A673 (cell line): Measurements from ENCODE around the gene RSBN1. TPM values are rescaled to one million over a fixed set of nuclear protein-coding genes. Genes with fewer than 3 reads are reported as not detected.

ENCODE experiments used
- BruUV-seq: library from RNA; stranded (reverse); fragments of 400-500 nt; replicated peaks from 2 replicates; lab custom pipeline; 2021; lab: Mats Ljungman, UMichigan
- CTCF ChIA-PET: fragments of 300-600 bp; sonication (Branson Sonifier 250); formaldehyde crosslinking; loops from one replicate; lab custom pipeline; 2022; ENCODE audit warnings: antibody characterized with exemption; lab: Charles Lee
- POLR2A ChIA-PET: fragments of 300-600 bp; sonication (Branson Sonifier 250); formaldehyde crosslinking; loops from one replicate; lab custom pipeline; 2022; ENCODE audit warnings: antibody characterized with exemption; ENCODE audit not compliant: low non-redundant PET; lab: Charles Lee
- DNase-seq: peaks from one replicate; pipeline ENCODE4 v3.0.0-alpha.2; 2015; ENCODE audit warnings: low spot score
- H3K27ac ChIP-seq: fragments of 200-600 bp; sonication (generic); 2 replicates; pipeline ENCODE4 v1.5.1; 2016; ENCODE audit warnings: mixed run types, low read depth, mild to moderate bottlenecking, mixed read lengths, antibody characterized with exemption, low read length; ENCODE audit not compliant: poor library complexity, severe bottlenecking
- H3K27me3 ChIP-seq: fragments of 200-600 bp; sonication (generic); replicated peaks from 2 replicates; pipeline ENCODE4 v1.6.1; 2017; ENCODE audit warnings: mixed run types, low read depth, mild to moderate bottlenecking, mixed read lengths, antibody characterized with exemption, low read length; ENCODE audit not compliant: insufficient read depth, poor library complexity
- H3K36me3 ChIP-seq: fragments of 200-600 bp; sonication (generic); 2 replicates; pipeline ENCODE4 v1.6.1; 2016; ENCODE audit warnings: mixed run types, mild to moderate bottlenecking, mixed read lengths, antibody characterized with exemption, low read length; ENCODE audit not compliant: insufficient read depth, poor library complexity, severe bottlenecking
- H3K4me1 ChIP-seq: fragments of 200-600 bp; sonication (generic); 2 replicates; pipeline ENCODE4 v1.6.1; 2017; ENCODE audit warnings: mixed run types, mild to moderate bottlenecking, mixed read lengths, antibody characterized with exemption, low read length; ENCODE audit not compliant: insufficient read depth, poor library complexity, severe bottlenecking
- H3K4me3 ChIP-seq: fragments of 200-600 bp; sonication (generic); 2 replicates; pipeline ENCODE4 v1.5.1; 2016; ENCODE audit warnings: low read depth, mixed run types, mild to moderate bottlenecking, mixed read lengths, low read length; ENCODE audit not compliant: poor library complexity, severe bottlenecking
- H3K9me3 ChIP-seq: fragments of 200-600 bp; sonication (generic); 2 replicates; pipeline ENCODE4 v1.6.1; 2016; ENCODE audit warnings: mixed run types, low read depth, mild to moderate bottlenecking, mixed read lengths, antibody characterized with exemption, low read length; ENCODE audit not compliant: poor library complexity, severe bottlenecking
- CTCF ChIP-seq: fragments of 300-800, 200-600 bp; sonication (generic); conservative IDR thresholded peaks from 2 replicates; pipeline ENCODE4 v1.5.1; 2017; ENCODE audit warnings: low read depth, mild to moderate bottlenecking, antibody characterized with exemption, low read length, moderate library complexity, mixed read lengths
- EZH2 ChIP-seq: fragments of 200-600 bp; sonication (generic); IDR thresholded peaks from 2 replicates; pipeline ENCODE4 v1.6.1; 2017; ENCODE audit warnings: borderline replicate concordance, low read depth, mild to moderate bottlenecking, mixed read lengths, antibody characterized with exemption, low read length; ENCODE audit not compliant: poor library complexity, severe bottlenecking
- intact Hi-C: fragments of 100-400 bp; cut with micrococcal nuclease; formaldehyde crosslinking; loops from one replicate; pipeline ENCODE4 v1.10.0; 2022; ENCODE audit not compliant: unreplicated experiment
- total RNA-seq: library from RNA; stranded (reverse); gene quantifications from 2 replicates; pipeline ENCODE4 v1.2.3, GENCODE V29; 2021

RSBN1 gene
- total RNA-seq, 1 experiment from 2014 or later: 18.3 TPM

GRCh38 chr1:113805639-113806038 is 6.6 kb downstream of the RSBN1 start:
- peak; percentile 56 for DNase-seq
- no peaks in the 10 kb centered on the region for H3K27me3 ChIP-seq
- no peak overlapping the region for H3K27ac ChIP-seq
- no peaks in the 10 kb centered on the region for H3K36me3 ChIP-seq
- ChIA-PET CTCF (interaction anchor here (0.7 kb wide), 1 partner anchor 539 kb away, joined by 12 read pairs; no protein-coding TSS in a partner anchor), POLR2A (no interaction called here)
- BruUV-seq: no TSS peak
- H3K4me1 ChIP-seq: peaks cover 18% of the 10 kb centered on the region
- no peaks in the 10 kb centered on the region for H3K9me3 ChIP-seq
- H3K4me3 ChIP-seq: no peak overlapping the region
- TF ChIP-seq CTCF: no peak
- intact Hi-C loops: no loop called here

- BruUV-seq: no TSS peak
- DNase-seq: no peak
- TF ChIP-seq CTCF (no peak), EZH2 (no peak)
- H3K9me3 ChIP-seq: no peaks in the 10 kb centered on the region
- POLR2A ChIA-PET: no interaction called here
- no peaks in the 10 kb centered on the region for H3K27me3 ChIP-seq
- H3K4me1 ChIP-seq: peaks cover 15% of the 10 kb centered on the region
- no peaks in the 10 kb centered on the region for H3K36me3 ChIP-seq
- H3K27ac ChIP-seq: no peak overlapping the region
- intact Hi-C loops: no loop called here
- H3K4me3 ChIP-seq: no peak overlapping the region
- CTCF ChIA-PET: no interaction called here
These were observed 7.1 kb downstream of the RSBN1 start for GRCh38 chr1:113805256-113805531.

GRCh38 chr1:113804421-113805255 is 7.6 kb downstream of the RSBN1 start:
- no peaks in the 10 kb centered on the region for H3K36me3 ChIP-seq
- H3K9me3 ChIP-seq: no peaks in the 10 kb centered on the region
- CTCF ChIA-PET: no interaction called here
- BruUV-seq: no TSS peak
- no peak overlapping the region for H3K4me3 ChIP-seq
- peak; percentile 10 for DNase-seq
- intact Hi-C loops: no loop called here
- no peaks in the 10 kb centered on the region for H3K27me3 ChIP-seq
- H3K27ac ChIP-seq: no peak overlapping the region
- no peak for TF ChIP-seq CTCF
- TF ChIP-seq EZH2: no peak
- peaks cover 10% of the 10 kb centered on the region for H3K4me1 ChIP-seq
- POLR2A ChIA-PET: no interaction called here
